ENCODE results near the gene RYR1. TPM values are rescaled to one million over a fixed set of nuclear protein-coding genes. Genes with fewer than 3 reads are reported as not detected.
"Not testable (repeated sequence)": the region's sequence is repeated elsewhere in the genome, so short reads cannot be mapped to it uniquely, and the experiment has no call there.

Gene RYR1
- total and polyA plus RNA-seq, 2 donors (not counting 1 experiment from before 2014, with no cell fraction given): 0.43 to 3.8 TPM

- H3K27me3 ChIP-seq (replicated peaks in 1 of 4; ENCODE audit: control extremely low read depth in 1 of 4, control insufficient read depth in 3 of 4, insufficient read depth in 4 of 4, low read length in 3 of 4): peaks cover 0 to 4% (median 2%) of the 10 kb centered on the region in 4 experiments
- Mint-ChIP-seq H3K4me3 (no peak overlapping the region), H3K27ac (no peak overlapping the region), H3K27me3 (peaks cover 9% of the 10 kb centered on the region), H3K4me1 (no peaks in the 10 kb centered on the region), H3K9me3 (ENCODE audit: insufficient read depth) (no peaks in the 10 kb centered on the region)
- H3K4me2 ChIP-seq (replicated peaks; ENCODE audit: low read depth, low read length, poor library complexity, severe bottlenecking): no peak overlapping the region
- H3K9ac ChIP-seq (ENCODE audit: low read length): no peak overlapping the region
- no peak overlapping the region for H3K27ac ChIP-seq (ENCODE audit: low read length in 2 of 2)
- TF ChIP-seq, protein P1, sequence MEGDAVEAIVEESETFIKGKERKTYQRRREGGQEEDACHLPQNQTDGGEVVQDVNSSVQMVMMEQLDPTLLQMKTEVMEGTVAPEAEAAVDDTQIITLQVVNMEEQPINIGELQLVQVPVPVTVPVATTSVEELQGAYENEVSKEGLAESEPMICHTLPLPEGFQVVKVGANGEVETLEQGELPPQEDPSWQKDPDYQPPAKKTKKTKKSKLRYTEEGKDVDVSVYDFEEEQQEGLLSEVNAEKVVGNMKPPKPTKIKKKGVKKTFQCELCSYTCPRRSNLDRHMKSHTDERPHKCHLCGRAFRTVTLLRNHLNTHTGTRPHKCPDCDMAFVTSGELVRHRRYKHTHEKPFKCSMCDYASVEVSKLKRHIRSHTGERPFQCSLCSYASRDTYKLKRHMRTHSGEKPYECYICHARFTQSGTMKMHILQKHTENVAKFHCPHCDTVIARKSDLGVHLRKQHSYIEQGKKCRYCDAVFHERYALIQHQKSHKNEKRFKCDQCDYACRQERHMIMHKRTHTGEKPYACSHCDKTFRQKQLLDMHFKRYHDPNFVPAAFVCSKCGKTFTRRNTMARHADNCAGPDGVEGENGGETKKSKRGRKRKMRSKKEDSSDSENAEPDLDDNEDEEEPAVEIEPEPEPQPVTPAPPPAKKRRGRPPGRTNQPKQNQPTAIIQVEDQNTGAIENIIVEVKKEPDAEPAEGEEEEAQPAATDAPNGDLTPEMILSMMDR (IDR thresholded peaks at IDR 0.05): no peak
- no peak for TF ChIP-seq EZH2 (IDR thresholded peaks at IDR 0.05; ENCODE audit: borderline replicate concordance, insufficient read depth, low read depth, low read length, poor library complexity, severe bottlenecking)
- ATAC-seq (ENCODE audit: low read depth) (no peak), DNase-seq (no peak)
- no peaks in the 10 kb centered on the region for H4K20me1 ChIP-seq (ENCODE audit: control insufficient read depth, insufficient read depth, low read length, poor library complexity, severe bottlenecking)
- WGBS (ENCODE audit: insufficient coverage): 84% methylated on average over 9 of the region's 12 CpGs
- no peak overlapping the region for H3K4me3 ChIP-seq (ENCODE audit: control extremely low read depth in 1 of 5, extremely low read depth in 1 of 5, insufficient read depth in 1 of 5, low read depth in 2 of 5, low read length in 4 of 5)
- H3K36me3 ChIP-seq (replicated peaks in 1 of 2; ENCODE audit: control extremely low read depth in 1 of 2, control insufficient read depth in 1 of 2, extremely low read depth in 1 of 2, insufficient read depth in 2 of 2, low read length in 1 of 2): no peaks in the 10 kb centered on the region
- H3K9me3 ChIP-seq (ENCODE audit: control extremely low read depth in 1 of 3, control insufficient read depth in 2 of 3, insufficient read depth in 1 of 3, low read length in 2 of 3): peaks cover 0 to 7% (median 0%) of the 10 kb centered on the region in 3 donors
- H2AFZ ChIP-seq (ENCODE audit: insufficient read depth, low read depth, low read length, poor library complexity, severe bottlenecking): no peak overlapping the region
- intact Hi-C loops (cut with micrococcal nuclease): no loop called here
- ChIA-PET CTCF (interaction anchor here (0.7 kb wide), 1 partner anchor 983 kb away, joined by 4 read pairs; no protein-coding TSS in a partner anchor), POLR2A (no interaction called here)
- H3K79me2 ChIP-seq (ENCODE audit: control insufficient read depth, insufficient read depth, low read length): no peaks in the 10 kb centered on the region
- no peaks in the 10 kb centered on the region for H3K4me1 ChIP-seq (ENCODE audit: control insufficient read depth in 2 of 2, insufficient read depth in 2 of 2, low read length in 2 of 2)
These were observed 37.4 kb downstream of the RYR1 start for GRCh38 chr19:38470788-38471480.

DNA sequence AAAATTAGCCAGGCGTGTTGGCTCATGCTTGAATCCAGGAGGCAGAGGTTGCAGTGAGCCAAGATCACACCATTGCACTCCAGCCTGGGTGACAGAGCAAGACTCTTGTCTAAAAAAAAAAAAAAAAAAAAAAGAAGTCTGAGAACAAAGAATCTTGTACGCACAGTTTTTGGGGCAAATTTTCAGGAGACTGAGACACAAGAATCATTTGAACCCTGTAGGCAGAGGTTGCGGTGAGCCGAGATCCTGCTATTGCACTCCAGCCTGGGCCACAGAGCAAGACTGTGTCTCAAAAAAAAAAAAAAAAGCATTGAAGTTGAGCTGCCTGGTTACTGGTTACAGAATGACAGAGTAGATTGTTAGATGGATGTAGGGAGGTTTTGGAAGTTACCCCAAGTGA is 39.2 kb downstream of the RYR1 start:
- DNase-seq; intact Hi-C loops (cut with micrococcal nuclease); H3K27me3 ChIP-seq (replicated peaks in 1 of 4; ENCODE audit: control extremely low read depth in 1 of 4, control insufficient read depth in 3 of 4, insufficient read depth in 4 of 4, low read length in 3 of 4); H3K4me3 Mint-ChIP-seq; H3K9ac ChIP-seq (ENCODE audit: low read length); H3K27me3 Mint-ChIP-seq; H3K27ac ChIP-seq (ENCODE audit: low read length in 2 of 2); H3K4me1 Mint-ChIP-seq; H4K20me1 ChIP-seq (ENCODE audit: control insufficient read depth, insufficient read depth, low read length, poor library complexity, severe bottlenecking); ATAC-seq (ENCODE audit: low read depth); H3K36me3 ChIP-seq (replicated peaks in 1 of 2; ENCODE audit: control extremely low read depth in 1 of 2, control insufficient read depth in 1 of 2, extremely low read depth in 1 of 2, insufficient read depth in 2 of 2, low read length in 1 of 2); H3K4me1 ChIP-seq (ENCODE audit: control insufficient read depth in 2 of 2, insufficient read depth in 2 of 2, low read length in 2 of 2); H3K9me3 Mint-ChIP-seq (ENCODE audit: insufficient read depth); H2AFZ ChIP-seq (ENCODE audit: insufficient read depth, low read depth, low read length, poor library complexity, severe bottlenecking); H3K79me2 ChIP-seq (ENCODE audit: control insufficient read depth, insufficient read depth, low read length); H3K27ac Mint-ChIP-seq; H3K4me2 ChIP-seq (replicated peaks; ENCODE audit: low read depth, low read length, poor library complexity, severe bottlenecking); POLR2A ChIA-PET; H3K4me3 ChIP-seq (ENCODE audit: control extremely low read depth in 1 of 5, extremely low read depth in 1 of 5, insufficient read depth in 1 of 5, low read depth in 2 of 5, low read length in 4 of 5); H3K9me3 ChIP-seq (ENCODE audit: control extremely low read depth in 1 of 3, control insufficient read depth in 2 of 3, insufficient read depth in 1 of 3, low read length in 2 of 3): not testable (repeated sequence)
- 93% methylated on average over 4 of the region's 4 CpGs for WGBS (ENCODE audit: insufficient coverage)
- CTCF ChIA-PET: interaction anchor here (0.7 kb wide), 1 partner anchor 310 kb away, joined by 3 read pairs; no protein-coding TSS in a partner anchor

Data from B cell (primary cell).